ENCODE data around the gene FSTL4. TPM values are rescaled to one million over a fixed set of nuclear protein-coding genes. Genes with fewer than 3 reads are reported as not detected.

Gene FSTL4
- polyA plus RNA-seq, 3 donors = not detected

DNA sequence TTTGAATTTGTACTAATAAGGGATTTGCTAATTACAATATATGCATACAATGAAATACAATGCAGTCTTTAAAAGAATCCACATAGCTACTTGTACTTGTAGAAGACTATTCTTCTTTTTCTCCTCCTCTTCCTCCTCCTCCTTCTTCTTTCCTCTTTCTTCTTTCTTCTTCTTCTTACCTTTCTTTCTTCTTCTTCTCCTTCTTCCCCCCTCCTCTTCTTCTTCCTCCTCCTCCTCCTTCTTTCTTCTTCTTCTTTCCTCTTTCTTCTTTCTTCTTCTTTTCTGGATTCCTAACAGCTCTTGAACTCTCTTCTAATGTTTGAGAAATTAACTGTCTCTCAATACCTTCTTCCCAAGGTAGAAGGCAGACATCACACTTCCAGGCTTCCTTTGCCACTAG, 29.3 kb upstream of the FSTL4 start:
- intact Hi-C loops (cut with micrococcal nuclease) = no loop called here

DNA sequence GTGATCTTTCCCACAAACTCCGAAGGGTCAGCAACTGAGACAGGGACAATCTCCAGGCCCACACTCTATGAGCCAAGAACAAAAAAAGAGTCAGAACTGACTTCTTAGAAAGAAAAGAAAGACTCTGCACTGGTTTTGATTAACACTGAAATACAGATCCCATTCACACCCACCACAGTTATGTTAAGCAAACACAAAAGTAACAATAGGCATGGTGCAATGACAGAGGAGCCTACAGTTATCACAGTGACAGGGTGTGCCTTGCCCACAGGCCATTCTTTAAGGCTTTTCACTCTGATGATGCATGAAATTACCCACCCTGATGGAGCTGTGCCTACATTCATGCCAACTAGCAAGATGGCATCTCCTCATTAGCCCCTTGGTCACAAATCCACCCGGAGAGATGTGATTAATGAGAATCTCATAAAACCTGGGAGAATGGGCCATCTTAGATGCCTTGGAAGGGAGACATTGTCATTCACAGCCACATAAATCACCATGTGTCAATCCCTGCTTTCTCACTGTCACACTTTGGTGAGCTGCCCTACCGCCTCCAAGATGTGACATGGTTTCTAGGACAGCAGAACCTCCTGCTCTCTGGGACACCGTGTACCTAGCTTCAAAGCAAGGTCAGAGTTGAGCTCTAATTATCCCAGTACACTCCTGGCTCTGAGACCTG, 27.6 kb upstream of the FSTL4 start:
- no peaks in the 10 kb centered on the region for H3K9me3 ChIP-seq (replicated peaks in 1 of 2; ENCODE audit: control insufficient read depth in 1 of 2, insufficient read depth in 1 of 2, low read length in 2 of 2)
- H3K4me3 ChIP-seq (replicated peaks in 1 of 3; ENCODE audit: low read depth in 2 of 3, low read length in 3 of 3) = no peak overlapping the region
- no peak overlapping the region for H3K4me3 Mint-ChIP-seq
- peaks cover 0 to 1% (median 0%) of the 10 kb centered on the region in 7 donors for H3K9me3 Mint-ChIP-seq
- H3K36me3 Mint-ChIP-seq = no peaks in the 10 kb centered on the region
- H3K9ac ChIP-seq (ENCODE audit: insufficient read depth, low read length, poor library complexity, severe bottlenecking) = no peak overlapping the region
- H2AFZ ChIP-seq (ENCODE audit: insufficient read depth, low read depth, low read length, poor library complexity, severe bottlenecking) = no peak overlapping the region
- intact Hi-C loops (cut with micrococcal nuclease) = no loop called here
- no peaks in the 10 kb centered on the region for H3K4me1 ChIP-seq (ENCODE audit: control insufficient read depth in 1 of 2, insufficient read depth in 2 of 2, low read length in 2 of 2)
- H3K27me3 Mint-ChIP-seq (ENCODE audit: low read depth in 3 of 3) = peaks cover 4 to 15% (median 5%) of the 10 kb centered on the region in 3 donors
- H3K27ac ChIP-seq (ENCODE audit: low read depth in 1 of 2, low read length in 2 of 2) = no peak overlapping the region
- no peaks in the 10 kb centered on the region for H3K79me2 ChIP-seq (ENCODE audit: insufficient read depth, low read length)
- WGBS (ENCODE audit: insufficient coverage) = 68% methylated on average over 3 of the region's 4 CpGs
- peaks cover 0 to 2% of the 10 kb centered on the region in 2 donors for H3K27me3 ChIP-seq (ENCODE audit: control insufficient read depth in 2 of 2, insufficient read depth in 2 of 2, low read length in 2 of 2)
- no peaks in the 10 kb centered on the region for H3K4me1 Mint-ChIP-seq
- no peak for DNase-seq
- no peaks in the 10 kb centered on the region for H3K36me3 ChIP-seq (replicated peaks in 1 of 2; ENCODE audit: control insufficient read depth in 1 of 2, insufficient read depth in 2 of 2, low read length in 2 of 2)
- H3K4me2 ChIP-seq (replicated peaks; ENCODE audit: extremely low read depth, low read length, poor library complexity, severe bottlenecking) = no peak overlapping the region
- H4K20me1 ChIP-seq (ENCODE audit: insufficient read depth, low read length) = no peaks in the 10 kb centered on the region
- TF ChIP-seq, protein P1, sequence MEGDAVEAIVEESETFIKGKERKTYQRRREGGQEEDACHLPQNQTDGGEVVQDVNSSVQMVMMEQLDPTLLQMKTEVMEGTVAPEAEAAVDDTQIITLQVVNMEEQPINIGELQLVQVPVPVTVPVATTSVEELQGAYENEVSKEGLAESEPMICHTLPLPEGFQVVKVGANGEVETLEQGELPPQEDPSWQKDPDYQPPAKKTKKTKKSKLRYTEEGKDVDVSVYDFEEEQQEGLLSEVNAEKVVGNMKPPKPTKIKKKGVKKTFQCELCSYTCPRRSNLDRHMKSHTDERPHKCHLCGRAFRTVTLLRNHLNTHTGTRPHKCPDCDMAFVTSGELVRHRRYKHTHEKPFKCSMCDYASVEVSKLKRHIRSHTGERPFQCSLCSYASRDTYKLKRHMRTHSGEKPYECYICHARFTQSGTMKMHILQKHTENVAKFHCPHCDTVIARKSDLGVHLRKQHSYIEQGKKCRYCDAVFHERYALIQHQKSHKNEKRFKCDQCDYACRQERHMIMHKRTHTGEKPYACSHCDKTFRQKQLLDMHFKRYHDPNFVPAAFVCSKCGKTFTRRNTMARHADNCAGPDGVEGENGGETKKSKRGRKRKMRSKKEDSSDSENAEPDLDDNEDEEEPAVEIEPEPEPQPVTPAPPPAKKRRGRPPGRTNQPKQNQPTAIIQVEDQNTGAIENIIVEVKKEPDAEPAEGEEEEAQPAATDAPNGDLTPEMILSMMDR (IDR thresholded peaks at IDR 0.05) = no peak
- H3K27ac Mint-ChIP-seq = no peak overlapping the region

More for the DNA sequence above, 29.3 kb upstream of the FSTL4 start:
- Mint-ChIP-seq H3K4me3 (no peak overlapping the region), H3K9me3 (peaks cover 0 to 7% (median 0%) of the 10 kb centered on the region in 7 donors), H3K27me3 (ENCODE audit: low read depth in 3 of 3) (peaks cover 6 to 16% (median 7%) of the 10 kb centered on the region in 3 donors), H3K27ac (no peak overlapping the region), H3K4me1 (no peaks in the 10 kb centered on the region), H3K36me3 (no peaks in the 10 kb centered on the region)
- no peak for DNase-seq
- no peaks in the 10 kb centered on the region for H3K79me2 ChIP-seq (ENCODE audit: insufficient read depth, low read length)
- H3K4me1 ChIP-seq (ENCODE audit: control insufficient read depth in 1 of 2, insufficient read depth in 2 of 2, low read length in 2 of 2) = no peaks in the 10 kb centered on the region
- no peak overlapping the region for H2AFZ ChIP-seq (ENCODE audit: insufficient read depth, low read depth, low read length, poor library complexity, severe bottlenecking)
- peaks cover 0 to 2% of the 10 kb centered on the region in 2 donors for H3K27me3 ChIP-seq (ENCODE audit: control insufficient read depth in 2 of 2, insufficient read depth in 2 of 2, low read length in 2 of 2)
- TF ChIP-seq, protein P1 (IDR thresholded peaks at IDR 0.05) = no peak
- no peaks in the 10 kb centered on the region for H4K20me1 ChIP-seq (ENCODE audit: insufficient read depth, low read length)
- no peak overlapping the region for H3K9ac ChIP-seq (ENCODE audit: insufficient read depth, low read length, poor library complexity, severe bottlenecking)
- no peak overlapping the region for H3K27ac ChIP-seq (ENCODE audit: low read depth in 1 of 2, low read length in 2 of 2)
- no peaks in the 10 kb centered on the region for H3K36me3 ChIP-seq (replicated peaks in 1 of 2; ENCODE audit: control insufficient read depth in 1 of 2, insufficient read depth in 2 of 2, low read length in 2 of 2)
- no peak overlapping the region for H3K4me2 ChIP-seq (replicated peaks; ENCODE audit: extremely low read depth, low read length, poor library complexity, severe bottlenecking)
- no peak overlapping the region for H3K4me3 ChIP-seq (replicated peaks in 1 of 3; ENCODE audit: low read depth in 2 of 3, low read length in 3 of 3)
- H3K9me3 ChIP-seq (replicated peaks in 1 of 2; ENCODE audit: control insufficient read depth in 1 of 2, insufficient read depth in 1 of 2, low read length in 2 of 2) = no peaks in the 10 kb centered on the region

Data from CD14-positive monocyte (primary cell).